GM18517 (cell line): Measurements from ENCODE around the gene NUSAP1.
"Not testable (repeated sequence)": the region's sequence is repeated elsewhere in the genome, so short reads cannot be mapped to it uniquely, and the experiment has no call there.

Experiments used
- ATAC-seq: cut with Tn5 transposase; IDR thresholded peaks from one replicate; pipeline ENCODE4 v1.9.1; 2021; ENCODE audit warnings: mild to moderate bottlenecking, moderate library complexity; ENCODE audit not compliant: unreplicated experiment

Gene NUSAP1

GRCh38 chr15:41332194-41333025, at the start of gene NUSAP1, which contains the start of gene OIP5:
Gene NUSAP1, plus strand, starts transcription at chr15:41332881. Its CDS starts 77 bp downstream, at chr15:41332958.
Gene OIP5, minus strand, starts transcription at chr15:41332591. Its CDS starts 30 bp downstream, at chr15:41332561.
- ATAC-seq = peak; percentile 83

GRCh38 chr15:41282980-41283652, 49.6 kb upstream of the NUSAP1 start:
- not testable (repeated sequence) for ATAC-seq

- ATAC-seq = peak; percentile 91
These were observed 48.8 kb upstream of the NUSAP1 start for GRCh38 chr15:41283653-41284426.

- ATAC-seq = no peak
These were observed 48.1 kb upstream of the NUSAP1 start for GRCh38 chr15:41284427-41285177.

GRCh38 chr15:41285285-41285684, 47.4 kb upstream of the NUSAP1 start:
- ATAC-seq = no peak

- ATAC-seq = no peak
These were observed 45.9 kb upstream of the NUSAP1 start for GRCh38 chr15:41286665-41287333.

GRCh38 chr15:41288464-41288863, 44.2 kb upstream of the NUSAP1 start:
- no peak for ATAC-seq

- ATAC-seq = no peak
These were observed 42.7 kb upstream of the NUSAP1 start for GRCh38 chr15:41289953-41290352.

- no peak for ATAC-seq
These were observed 41.5 kb upstream of the NUSAP1 start for GRCh38 chr15:41291065-41291631.

GRCh38 chr15:41292521-41292920, 40.2 kb upstream of the NUSAP1 start:
- ATAC-seq = no peak

GRCh38 chr15:41301139-41301538, 31.5 kb upstream of the NUSAP1 start:
- not testable (repeated sequence) for ATAC-seq

GRCh38 chr15:41301587-41301986, 31.1 kb upstream of the NUSAP1 start:
- ATAC-seq = no peak

- ATAC-seq = no peak
These were observed 28.4 kb upstream of the NUSAP1 start for GRCh38 chr15:41304149-41304770.

- ATAC-seq = no peak
These were observed 25.0 kb upstream of the NUSAP1 start for GRCh38 chr15:41307679-41308078.

GRCh38 chr15:41309226-41309905, 23.3 kb upstream of the NUSAP1 start:
- no peak for ATAC-seq

- not testable (repeated sequence) for ATAC-seq
These were observed 11.8 kb upstream of the NUSAP1 start for GRCh38 chr15:41320805-41321330.

- no peak for ATAC-seq
These were observed 9.1 kb upstream of the NUSAP1 start for GRCh38 chr15:41323611-41324010.

GRCh38 chr15:41331281-41331680, 1.4 kb upstream of the NUSAP1 start:
- ATAC-seq = no peak
